Astrocyte (in vitro differentiated cells and primary cell): Measurements from ENCODE around the gene TCF3. TPM values are rescaled to one million over a fixed set of nuclear protein-coding genes. Genes with fewer than 3 reads are reported as not detected.
A peak's percentile ranks its signal among the peaks of the same experiment; 100 is the strongest.
"Not testable (repeated sequence)": the region's sequence is repeated elsewhere in the genome, so short reads cannot be mapped to it uniquely, and the experiment has no call there.

Source experiments
- DNase-seq: peaks from one replicate; pipeline ENCODE4 v3.0.0-alpha.2; 2010; ENCODE audit warnings: low read depth
- FAIRE-seq: peaks from 2 replicates; lab custom pipeline; 2011; peaks lifted over from hg19 to GRCh38; lab: Jason Lieb, UNC
- H2AFZ ChIP-seq: 2 replicates; pipeline ENCODE4 v1.6.0; 2012; ENCODE audit warnings: low read depth, low read length, inconsistent platforms
- H3K27ac ChIP-seq: 2 replicates; pipeline ENCODE4 v1.5.1; 2011; ENCODE audit warnings: low read depth, low read length, inconsistent platforms
- H3K27me3 ChIP-seq: 2 replicates; pipeline ENCODE4 v1.6.0; 2011; ENCODE audit warnings: low read length, inconsistent platforms; ENCODE audit not compliant: insufficient read depth
- H3K36me3 ChIP-seq: 2 replicates; pipeline ENCODE4 v1.5.1; 2011; ENCODE audit warnings: low read length, inconsistent platforms; ENCODE audit not compliant: insufficient read depth
- H3K4me1 ChIP-seq: 2 replicates; pipeline ENCODE4 v1.5.1; 2011; ENCODE audit warnings: low read length, inconsistent platforms; ENCODE audit not compliant: insufficient read depth
- H3K4me2 ChIP-seq: 2 replicates; pipeline ENCODE4 v1.6.0; 2012; ENCODE audit warnings: low read length, inconsistent platforms
- H3K4me3 ChIP-seq: 2 replicates; pipeline ENCODE4 v1.5.1; 2011; ENCODE audit warnings: low read depth, mild to moderate bottlenecking, low read length, inconsistent platforms; ENCODE audit not compliant: insufficient read depth
- H3K79me2 ChIP-seq: 2 replicates; pipeline ENCODE4 v1.6.0; 2012; ENCODE audit warnings: mild to moderate bottlenecking, low read length, inconsistent platforms; ENCODE audit not compliant: insufficient read depth
- H3K9ac ChIP-seq: 2 replicates; pipeline ENCODE4 v1.6.0; 2012; ENCODE audit warnings: mild to moderate bottlenecking, low read length, inconsistent platforms
- H3K9me3 ChIP-seq: 2 replicates; pipeline ENCODE4 v1.5.1; 2012; ENCODE audit warnings: low read depth, mild to moderate bottlenecking, low read length, inconsistent platforms; ENCODE audit not compliant: insufficient read depth
- H4K20me1 ChIP-seq: 2 replicates; pipeline ENCODE4 v1.6.0; 2012; ENCODE audit warnings: low read length, inconsistent platforms; ENCODE audit not compliant: insufficient read depth
- H3K27ac Mint-ChIP-seq: one replicate; pipeline ENCODE4 v1.8.0; 2021; ENCODE audit warnings: mild to moderate bottlenecking, mixed read lengths; ENCODE audit not compliant: unreplicated experiment
- H3K27me3 Mint-ChIP-seq: one replicate; pipeline ENCODE4 v1.8.0; 2021; ENCODE audit warnings: low read depth, mixed read lengths; ENCODE audit not compliant: unreplicated experiment
- H3K36me3 Mint-ChIP-seq: one replicate; pipeline ENCODE4 v1.8.0; 2021; ENCODE audit warnings: low read depth, mixed read lengths; ENCODE audit not compliant: unreplicated experiment
- H3K4me1 Mint-ChIP-seq: one replicate; pipeline ENCODE4 v1.8.0; 2021; ENCODE audit warnings: low read depth, mixed read lengths; ENCODE audit not compliant: unreplicated experiment
- H3K4me3 Mint-ChIP-seq: one replicate; pipeline ENCODE4 v1.8.0; 2021; ENCODE audit warnings: mild to moderate bottlenecking, moderate library complexity, mixed read lengths; ENCODE audit not compliant: unreplicated experiment
- H3K9me3 Mint-ChIP-seq: one replicate; pipeline ENCODE4 v1.8.0; 2021; ENCODE audit warnings: mild to moderate bottlenecking, mixed read lengths; ENCODE audit not compliant: unreplicated experiment
- EZH2 ChIP-seq: IDR thresholded peaks from 2 replicates; pipeline ENCODE4 v1.6.1; 2012; ENCODE audit warnings: mild to moderate bottlenecking, low read length, inconsistent platforms; ENCODE audit not compliant: insufficient read depth
- total RNA-seq: library from RNA; stranded (reverse); gene quantifications from 2 replicates; pipeline ENCODE4 v1.2.1, GENCODE V29; 2021
- TF ChIP-seq, protein P1 (sequence below): IDR thresholded peaks from 2 replicates; pipeline ENCODE4 v1.5.1; 2011; ENCODE audit warnings: low read depth, mild to moderate bottlenecking, inconsistent platforms, low read length, moderate library complexity; ENCODE audit not compliant: insufficient read depth

Gene TCF3
- total RNA-seq, 1 donor from 2014 or later = 173 TPM

DNA sequence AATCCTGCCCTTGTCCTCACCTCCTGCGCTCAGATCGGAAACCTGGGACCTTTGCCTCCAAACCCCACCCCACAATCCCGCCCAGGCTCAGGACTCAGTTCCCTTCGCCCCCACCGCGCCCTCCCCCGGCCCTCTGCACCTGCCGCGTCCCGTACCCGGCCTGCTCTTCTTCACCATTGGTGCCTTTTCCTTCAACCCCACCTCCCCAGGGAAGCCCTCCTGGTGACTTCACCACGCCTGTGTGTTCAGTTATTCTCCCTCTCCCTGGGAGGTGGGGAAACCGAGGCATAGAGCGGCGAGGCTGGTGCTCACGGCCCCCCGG, 19.3 kb upstream of the TCF3 start:
- H3K27me3 ChIP-seq = peaks cover 25% of the 10 kb centered on the region
- H3K36me3 Mint-ChIP-seq = peaks cover 2% of the 10 kb centered on the region
- DNase-seq (no peak), FAIRE-seq (no peak)
- H3K9ac ChIP-seq = no peak overlapping the region
- no peaks in the 10 kb centered on the region for H3K4me1 ChIP-seq
- H3K27ac ChIP-seq = no peak overlapping the region
- H3K36me3 ChIP-seq = no peaks in the 10 kb centered on the region
- no peaks in the 10 kb centered on the region for H3K9me3 Mint-ChIP-seq
- no peak overlapping the region for H3K4me3 ChIP-seq
- no peak overlapping the region for H2AFZ ChIP-seq
- no peak overlapping the region for H3K4me3 Mint-ChIP-seq
- no peaks in the 10 kb centered on the region for H3K79me2 ChIP-seq
- H3K4me2 ChIP-seq = no peak overlapping the region
- no peaks in the 10 kb centered on the region for H3K9me3 ChIP-seq
- H3K4me1 Mint-ChIP-seq = no peaks in the 10 kb centered on the region
- peaks cover 3% of the 10 kb centered on the region for H4K20me1 ChIP-seq
- TF ChIP-seq, protein P1, sequence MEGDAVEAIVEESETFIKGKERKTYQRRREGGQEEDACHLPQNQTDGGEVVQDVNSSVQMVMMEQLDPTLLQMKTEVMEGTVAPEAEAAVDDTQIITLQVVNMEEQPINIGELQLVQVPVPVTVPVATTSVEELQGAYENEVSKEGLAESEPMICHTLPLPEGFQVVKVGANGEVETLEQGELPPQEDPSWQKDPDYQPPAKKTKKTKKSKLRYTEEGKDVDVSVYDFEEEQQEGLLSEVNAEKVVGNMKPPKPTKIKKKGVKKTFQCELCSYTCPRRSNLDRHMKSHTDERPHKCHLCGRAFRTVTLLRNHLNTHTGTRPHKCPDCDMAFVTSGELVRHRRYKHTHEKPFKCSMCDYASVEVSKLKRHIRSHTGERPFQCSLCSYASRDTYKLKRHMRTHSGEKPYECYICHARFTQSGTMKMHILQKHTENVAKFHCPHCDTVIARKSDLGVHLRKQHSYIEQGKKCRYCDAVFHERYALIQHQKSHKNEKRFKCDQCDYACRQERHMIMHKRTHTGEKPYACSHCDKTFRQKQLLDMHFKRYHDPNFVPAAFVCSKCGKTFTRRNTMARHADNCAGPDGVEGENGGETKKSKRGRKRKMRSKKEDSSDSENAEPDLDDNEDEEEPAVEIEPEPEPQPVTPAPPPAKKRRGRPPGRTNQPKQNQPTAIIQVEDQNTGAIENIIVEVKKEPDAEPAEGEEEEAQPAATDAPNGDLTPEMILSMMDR = no peak
- TF ChIP-seq EZH2 = no peak
- H3K27ac Mint-ChIP-seq = no peak overlapping the region
- H3K27me3 Mint-ChIP-seq = peaks cover 55% of the 10 kb centered on the region

DNA sequence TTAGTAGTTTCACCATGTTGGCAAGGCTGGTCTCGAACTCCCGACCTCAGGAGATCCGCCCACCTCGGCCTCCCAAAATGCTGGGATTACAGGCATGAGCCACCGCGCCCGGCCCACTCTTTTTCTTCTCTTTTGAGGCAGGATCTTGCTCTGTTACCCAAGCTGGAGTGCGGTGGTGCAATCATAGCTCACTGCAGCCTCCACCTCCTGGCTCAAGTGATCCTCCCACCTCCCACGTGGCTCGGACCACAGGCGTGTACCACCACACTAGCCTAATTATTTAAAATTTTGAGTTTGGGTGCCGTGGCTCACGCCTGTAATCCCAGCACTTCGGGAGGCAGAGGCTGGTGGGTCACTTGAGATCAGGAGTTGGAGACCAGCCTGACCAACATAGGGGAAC, 18.3 kb upstream of the TCF3 start:
- H3K4me2 ChIP-seq, H3K9ac ChIP-seq, H3K27ac ChIP-seq, H3K9me3 ChIP-seq, H4K20me1 ChIP-seq, H3K4me3 Mint-ChIP-seq, FAIRE-seq, H3K4me1 ChIP-seq, H3K9me3 Mint-ChIP-seq, H3K4me1 Mint-ChIP-seq, H3K36me3 Mint-ChIP-seq, H3K4me3 ChIP-seq, H3K36me3 ChIP-seq, H3K27ac Mint-ChIP-seq, H3K79me2 ChIP-seq, DNase-seq, H2AFZ ChIP-seq: not testable (repeated sequence)
- H3K27me3 ChIP-seq = peaks cover 16% of the 10 kb centered on the region
- H3K27me3 Mint-ChIP-seq = peaks cover 53% of the 10 kb centered on the region

DNA sequence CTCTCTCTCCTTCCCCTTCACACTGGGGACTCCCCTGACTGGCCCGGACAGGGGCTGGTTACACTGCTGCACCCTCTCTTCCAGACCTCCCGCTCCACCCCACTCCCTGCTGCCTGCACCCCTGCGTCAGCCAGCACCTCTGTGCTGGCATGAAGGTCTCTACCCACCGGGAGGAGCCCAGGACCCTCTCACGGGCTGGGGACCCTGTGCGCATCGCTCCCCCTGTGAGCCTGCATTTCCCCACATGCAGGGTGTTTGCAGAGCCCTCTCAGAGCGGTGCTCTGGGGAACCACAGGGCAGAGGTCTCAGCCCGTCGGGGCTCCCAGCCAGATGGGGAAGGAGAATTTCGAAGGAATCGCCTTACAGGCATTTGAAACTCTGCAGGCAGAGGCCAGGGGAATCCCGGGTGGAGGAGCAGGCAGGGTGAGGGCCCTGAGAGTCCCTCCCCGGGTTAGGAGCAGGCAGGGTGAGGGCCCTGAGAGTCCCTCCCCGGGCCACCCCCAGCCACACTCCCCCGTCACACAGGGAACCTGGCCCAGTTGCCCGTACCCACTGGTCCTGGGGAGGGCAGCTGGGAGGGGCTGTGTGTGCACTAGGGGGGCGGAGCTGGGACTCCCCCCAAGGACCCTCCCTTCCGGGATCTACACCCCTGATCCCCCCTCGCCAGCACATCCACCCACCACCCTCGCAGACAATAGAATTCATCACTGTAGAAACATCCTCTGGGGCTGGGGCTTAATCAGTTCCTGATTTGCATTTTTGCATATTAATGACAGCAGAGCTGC, 16.3 kb upstream of the TCF3 start:
- Mint-ChIP-seq H3K4me3 (peak overlapping the region; percentile 23), H3K4me1 (no peaks in the 10 kb centered on the region), H3K36me3 (peaks cover 2% of the 10 kb centered on the region), H3K27ac (no peak overlapping the region), H3K27me3 (peaks cover 45% of the 10 kb centered on the region), H3K9me3 (no peaks in the 10 kb centered on the region)
- Histone ChIP-seq H2AFZ (no peak overlapping the region), H3K4me1 (no peaks in the 10 kb centered on the region), H3K79me2 (no peaks in the 10 kb centered on the region), H3K4me2 (no peak overlapping the region), H3K4me3 (no peak overlapping the region), H3K27me3 (peaks cover 16% of the 10 kb centered on the region), H3K36me3 (no peaks in the 10 kb centered on the region), H3K9ac (no peak overlapping the region), H3K27ac (no peak overlapping the region), H4K20me1 (peaks cover 3% of the 10 kb centered on the region), H3K9me3 (no peaks in the 10 kb centered on the region)
- DNase-seq (no peak), FAIRE-seq (no peak)
- peak; percentile 50 for TF ChIP-seq EZH2
- TF ChIP-seq, protein P1 = no peak
